HEK293 (cell line): ENCODE data around the gene FHIT.

Experiments
- CTCF ChIA-PET: fragments of 350-600 bp; formaldehyde crosslinking; extraction: SDS; loops from one replicate; lab custom pipeline; 2021; ENCODE audit warnings: antibody characterized with exemption; lab: Yijun Ruan, JAX
- POLR2A ChIA-PET: fragments of 300-600 bp; formaldehyde crosslinking; extraction: SDS; loops from one replicate; lab custom pipeline; 2020; ENCODE audit warnings: antibody characterized with exemption, inconsistent platforms; lab: Yijun Ruan, JAX
- H3K27ac ChIP-seq: fragments of 200-500 bp; sonication (Bioruptor generic); 2 replicates; pipeline ENCODE4 v1.5.1; 2014; ENCODE audit warnings: low read depth, low read length, control low read depth, inconsistent platforms; ENCODE audit errors: extremely low read depth
- H3K36me3 ChIP-seq, 2 experiments: fragments of 200-500 bp in 1 of 2; sonication (Bioruptor generic) in 1 of 2; 1 replicate in 1 of 2; 2 replicates in 1 of 2; pipeline ENCODE4 v1.5.1; 2014 to 2017; ENCODE audit warnings: inconsistent platforms in 2 of 2, low read length in 2 of 2; ENCODE audit not compliant: control insufficient read depth in 2 of 2, insufficient read depth in 1 of 2
- H3K4me1 ChIP-seq: fragments of 200-500 bp; sonication (Bioruptor generic); 2 replicates; pipeline ENCODE4 v1.5.1; 2014; ENCODE audit warnings: mild to moderate bottlenecking, low read length, inconsistent platforms; ENCODE audit not compliant: control insufficient read depth, insufficient read depth
- H3K4me3 ChIP-seq: 2 replicates; pipeline ENCODE4 v1.5.1; 2011; ENCODE audit warnings: low read depth, mild to moderate bottlenecking, control low read depth, low read length, moderate library complexity
- H3K9me3 ChIP-seq: fragments of 200-500 bp; sonication (Bioruptor generic); 2 replicates; pipeline ENCODE4 v1.5.1; 2014; ENCODE audit warnings: low read depth, low read length, inconsistent platforms; ENCODE audit not compliant: control insufficient read depth, insufficient read depth
- AEBP2 ChIP-seq: fragments of 450-650 bp; formaldehyde crosslinking; IDR thresholded peaks from 2 replicates; pipeline ENCODE4 v1.5.1; 2016; ENCODE audit warnings: missing biosample characterization, missing genetic modification characterization, borderline replicate concordance
- EGR2 ChIP-seq: fragments of 450-650 bp; formaldehyde crosslinking; IDR thresholded peaks from 2 replicates; pipeline ENCODE4 v1.5.1; 2016; ENCODE audit warnings: low read depth, missing biosample characterization, missing genetic modification characterization
- FEZF1 ChIP-seq: fragments of 450-650 bp; formaldehyde crosslinking; IDR thresholded peaks from 2 replicates; pipeline ENCODE4 v1.5.1; 2016; ENCODE audit warnings: missing biosample characterization, missing genetic modification characterization
- KLF7 ChIP-seq: fragments of 450-650 bp; formaldehyde crosslinking; IDR thresholded peaks from 2 replicates; pipeline ENCODE4 v1.5.1; 2016; ENCODE audit warnings: missing biosample characterization, missing genetic modification characterization, borderline replicate concordance
- KLF8 ChIP-seq: fragments of 450-650 bp; formaldehyde crosslinking; IDR thresholded peaks from 2 replicates; pipeline ENCODE4 v1.5.1; 2016; ENCODE audit warnings: missing biosample characterization, missing genetic modification characterization
- KLF9 ChIP-seq: fragments of 450-650 bp; formaldehyde crosslinking; IDR thresholded peaks from 2 replicates; pipeline ENCODE4 v1.5.1; 2016; ENCODE audit warnings: missing biosample characterization, missing genetic modification characterization, low read depth
- MEIS1 ChIP-seq: sonication (generic); formaldehyde crosslinking; IDR thresholded peaks from 2 replicates; pipeline ENCODE4 v1.8.1; 2022; ENCODE audit warnings: missing genetic modification reagents, mild to moderate bottlenecking, borderline replicate concordance
- PBX3 ChIP-seq: sonication (generic); formaldehyde crosslinking; IDR thresholded peaks from 2 replicates; pipeline ENCODE4 v1.8.1; 2022; ENCODE audit warnings: mild to moderate bottlenecking, moderate library complexity, missing genetic modification reagents
- PRDM1 ChIP-seq: fragments of 450-650 bp; formaldehyde crosslinking; IDR thresholded peaks from 2 replicates; pipeline ENCODE4; 2016; ENCODE audit warnings: missing biosample characterization, missing genetic modification characterization
- TSHZ1 ChIP-seq: fragments of 450-650 bp; formaldehyde crosslinking; IDR thresholded peaks from 2 replicates; pipeline ENCODE4 v1.5.1; 2016; ENCODE audit warnings: missing biosample characterization, missing genetic modification characterization, borderline replicate concordance
- YY1 ChIP-seq: fragments of 450-650 bp; formaldehyde crosslinking; IDR thresholded peaks from 2 replicates; pipeline ENCODE4 v1.5.1; 2018; ENCODE audit warnings: missing biosample characterization, missing genetic modification characterization
- ZNF132 ChIP-seq: fragments of 450-650 bp; formaldehyde crosslinking; IDR thresholded peaks from 2 replicates; pipeline ENCODE4 v1.5.1; 2017; ENCODE audit warnings: missing biosample characterization, missing genetic modification characterization, borderline replicate concordance
- ZNF140 ChIP-seq: fragments of 450-650 bp; formaldehyde crosslinking; IDR thresholded peaks from 2 replicates; pipeline ENCODE4 v1.5.1; 2016; ENCODE audit warnings: missing biosample characterization, missing genetic modification characterization
- ZNF211 ChIP-seq: fragments of 450-650 bp; formaldehyde crosslinking; IDR thresholded peaks from 2 replicates; pipeline ENCODE4 v1.5.1; 2016; ENCODE audit warnings: low read depth, missing biosample characterization, missing genetic modification characterization
- ZNF214 ChIP-seq: fragments of 450-650 bp; formaldehyde crosslinking; IDR thresholded peaks from 2 replicates; pipeline ENCODE4 v1.5.1; 2017; ENCODE audit warnings: missing biosample characterization, mild to moderate bottlenecking, missing genetic modification characterization, borderline replicate concordance
- ZNF274 ChIP-seq, 2 experiments: fragments of 200-500 bp in 1 of 2; fragments of 450-650 bp in 1 of 2; sonication (Bioruptor generic) in 1 of 2; formaldehyde crosslinking in 1 of 2; IDR thresholded peaks; 2 replicates each; pipeline versions ENCODE4 v1.5.1 to v1.6.1; 2014 to 2016; ENCODE audit warnings: borderline replicate concordance in 1 of 2, inconsistent platforms in 1 of 2, low read length in 1 of 2, missing biosample characterization in 1 of 2, missing genetic modification characterization in 1 of 2
- ZNF391 ChIP-seq: fragments of 450-650 bp; formaldehyde crosslinking; IDR thresholded peaks from 2 replicates; pipeline ENCODE4 v1.5.1; 2016; ENCODE audit warnings: low read depth, missing biosample characterization, missing genetic modification characterization, borderline replicate concordance
- ZNF473 ChIP-seq: fragments of 450-650 bp; formaldehyde crosslinking; IDR thresholded peaks from 2 replicates; pipeline ENCODE4 v1.5.1; 2017; ENCODE audit warnings: missing biosample characterization, missing genetic modification characterization
- ZNF501 ChIP-seq: fragments of 450-650 bp; formaldehyde crosslinking; IDR thresholded peaks from 2 replicates; pipeline ENCODE4 v1.5.1; 2016; ENCODE audit warnings: missing biosample characterization, missing genetic modification characterization
- ZNF561 ChIP-seq: fragments of 450-650 bp; IDR thresholded peaks from 2 replicates; pipeline ENCODE4 v1.5.1; 2018; ENCODE audit warnings: missing biosample characterization, missing genetic modification characterization, borderline replicate concordance
- ZNF664 ChIP-seq: fragments of 450-650 bp; formaldehyde crosslinking; IDR thresholded peaks from 2 replicates; pipeline ENCODE4 v1.5.1; 2016; ENCODE audit warnings: missing biosample characterization, missing genetic modification characterization
- ZNF768 ChIP-seq: fragments of 450-650 bp; formaldehyde crosslinking; IDR thresholded peaks from 2 replicates; pipeline ENCODE4 v1.5.1; 2018; ENCODE audit warnings: missing biosample characterization, mild to moderate bottlenecking, missing genetic modification characterization
- ZNF776 ChIP-seq: fragments of 450-650 bp; formaldehyde crosslinking; IDR thresholded peaks from 2 replicates; pipeline ENCODE4 v1.5.0; 2017; ENCODE audit warnings: missing biosample characterization, missing genetic modification characterization, borderline replicate concordance
- TF ChIP-seq, protein P1 (sequence below): fragments of 450-650 bp; formaldehyde crosslinking; IDR thresholded peaks from 2 replicates; pipeline ENCODE4 v1.5.1; 2017; ENCODE audit warnings: missing biosample characterization, missing genetic modification characterization
- TF ChIP-seq, protein P2 (sequence below): fragments of 450-650 bp; formaldehyde crosslinking; IDR thresholded peaks from 2 replicates; pipeline ENCODE4 v1.5.1; 2016; ENCODE audit warnings: missing biosample characterization, missing genetic modification characterization, low read depth
- TF ChIP-seq, protein P3 (sequence below): fragments of 450-650 bp; formaldehyde crosslinking; optimal IDR thresholded peaks from 2 replicates; pipeline ENCODE3; 2016; ENCODE audit warnings: missing biosample characterization, mild to moderate bottlenecking, missing genetic modification characterization

The FHIT gene

DNA sequence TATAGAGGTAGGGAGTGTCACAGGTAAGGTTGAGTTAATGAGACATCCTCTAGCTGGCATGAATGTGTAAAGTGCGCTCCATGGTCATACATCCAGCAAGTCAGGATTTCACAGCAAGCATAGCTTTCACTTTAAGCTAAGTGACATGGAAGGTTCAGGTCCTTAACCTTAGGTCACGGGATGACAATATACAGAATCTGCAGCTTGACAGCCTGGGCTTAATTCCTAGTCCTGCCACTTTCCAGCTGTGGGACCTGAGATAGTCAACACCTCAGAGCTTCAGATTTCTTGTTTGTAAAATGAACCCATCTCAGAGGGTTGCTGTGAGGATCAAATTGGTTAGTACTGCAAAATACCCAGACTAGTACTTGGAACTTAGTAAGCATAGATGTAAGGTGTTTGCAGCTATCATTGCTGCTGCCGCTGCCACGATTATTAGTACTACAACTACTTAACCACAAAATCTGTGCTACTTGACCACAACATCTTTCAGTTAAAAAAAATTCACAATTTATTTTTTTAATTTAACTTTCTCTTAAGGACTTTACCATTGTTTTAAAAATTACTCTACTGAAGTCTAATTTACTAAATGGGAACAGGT is 1311.3 kb downstream of the FHIT start:
- no peaks in the 10 kb centered on the region for H3K9me3 ChIP-seq
- TF ChIP-seq KLF7 (tag by site-specific recombination) (no peak), ZNF664 (no peak), ZNF776 (tag by site-specific recombination) (no peak), EGR2 (tag by site-specific recombination) (no peak), ZNF140 (tag by site-specific recombination) (no peak), YY1 (tag by site-specific recombination) (no peak), ZNF391 (tag by site-specific recombination) (no peak), ZNF561 (no peak), ZNF132 (tag by site-specific recombination) (no peak), ZNF768 (tag by site-specific recombination) (no peak), ZNF214 (no peak), AEBP2 (tag by site-specific recombination) (no peak), KLF8 (tag by site-specific recombination) (no peak), ZNF473 (no peak), PBX3 (no peak)
- TF ChIP-seq, protein P1, sequence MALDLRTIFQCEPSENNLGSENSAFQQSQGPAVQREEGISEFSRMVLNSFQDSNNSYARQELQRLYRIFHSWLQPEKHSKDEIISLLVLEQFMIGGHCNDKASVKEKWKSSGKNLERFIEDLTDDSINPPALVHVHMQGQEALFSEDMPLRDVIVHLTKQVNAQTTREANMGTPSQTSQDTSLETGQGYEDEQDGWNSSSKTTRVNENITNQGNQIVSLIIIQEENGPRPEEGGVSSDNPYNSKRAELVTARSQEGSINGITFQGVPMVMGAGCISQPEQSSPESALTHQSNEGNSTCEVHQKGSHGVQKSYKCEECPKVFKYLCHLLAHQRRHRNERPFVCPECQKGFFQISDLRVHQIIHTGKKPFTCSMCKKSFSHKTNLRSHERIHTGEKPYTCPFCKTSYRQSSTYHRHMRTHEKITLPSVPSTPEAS (tag by site-specific recombination), result no peak
- TF ChIP-seq, protein P2, sequence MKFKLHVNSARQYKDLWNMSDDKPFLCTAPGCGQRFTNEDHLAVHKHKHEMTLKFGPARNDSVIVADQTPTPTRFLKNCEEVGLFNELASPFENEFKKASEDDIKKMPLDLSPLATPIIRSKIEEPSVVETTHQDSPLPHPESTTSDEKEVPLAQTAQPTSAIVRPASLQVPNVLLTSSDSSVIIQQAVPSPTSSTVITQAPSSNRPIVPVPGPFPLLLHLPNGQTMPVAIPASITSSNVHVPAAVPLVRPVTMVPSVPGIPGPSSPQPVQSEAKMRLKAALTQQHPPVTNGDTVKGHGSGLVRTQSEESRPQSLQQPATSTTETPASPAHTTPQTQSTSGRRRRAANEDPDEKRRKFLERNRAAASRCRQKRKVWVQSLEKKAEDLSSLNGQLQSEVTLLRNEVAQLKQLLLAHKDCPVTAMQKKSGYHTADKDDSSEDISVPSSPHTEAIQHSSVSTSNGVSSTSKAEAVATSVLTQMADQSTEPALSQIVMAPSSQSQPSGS (tag by site-specific recombination), result no peak
- TF ChIP-seq, all 188 proteins: peak for 0
- H3K36me3 ChIP-seq, result no peaks in the 10 kb centered on the region
- no peak overlapping the region for H3K4me3 ChIP-seq
- POLR2A ChIA-PET, result no interaction called here
- no peaks in the 10 kb centered on the region for H3K4me1 ChIP-seq
- CTCF ChIA-PET, result no interaction called here
- H3K27ac ChIP-seq, result no peak overlapping the region

GRCh38 chr3:59938828-59939227 is 1312.4 kb downstream of the FHIT start:
- ChIA-PET POLR2A (no interaction called here), CTCF (no interaction called here)
- H3K36me3 ChIP-seq, result no peaks in the 10 kb centered on the region
- TF ChIP-seq KLF9 (tag by site-specific recombination) (no peak), MEIS1 (no peak), ZNF211 (no peak), PRDM1 (tag by site-specific recombination) (no peak), ZNF274 (IDR thresholded peaks at IDR 0.05; ENCODE audit: low read length) (no peak), ZNF274 (tag by site-specific recombination; IDR thresholded peaks at IDR 0.05; ENCODE audit: borderline replicate concordance) (no peak), TSHZ1 (no peak), ZNF501 (no peak), FEZF1 (tag by site-specific recombination) (no peak)
- TF ChIP-seq, protein P3, sequence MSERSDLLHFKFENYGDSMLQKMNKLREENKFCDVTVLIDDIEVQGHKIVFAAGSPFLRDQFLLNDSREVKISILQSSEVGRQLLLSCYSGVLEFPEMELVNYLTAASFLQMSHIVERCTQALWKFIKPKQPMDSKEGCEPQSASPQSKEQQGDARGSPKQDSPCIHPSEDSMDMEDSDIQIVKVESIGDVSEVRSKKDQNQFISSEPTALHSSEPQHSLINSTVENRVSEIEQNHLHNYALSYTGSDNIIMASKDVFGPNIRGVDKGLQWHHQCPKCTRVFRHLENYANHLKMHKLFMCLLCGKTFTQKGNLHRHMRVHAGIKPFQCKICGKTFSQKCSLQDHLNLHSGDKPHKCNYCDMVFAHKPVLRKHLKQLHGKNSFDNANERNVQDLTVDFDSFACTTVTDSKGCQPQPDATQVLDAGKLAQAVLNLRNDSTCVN (tag by site-specific recombination), result no peak

More at GRCh38 chr3:59938828-59939227, 1312.4 kb downstream of the FHIT start:
- no peak overlapping the region for H3K4me3 ChIP-seq
- no peak overlapping the region for H3K27ac ChIP-seq
- no peaks in the 10 kb centered on the region for H3K9me3 ChIP-seq
- no peaks in the 10 kb centered on the region for H3K4me1 ChIP-seq
